Keratinocyte (primary cell): ENCODE results near the gene RNFT1. TPM values are rescaled to one million over a fixed set of nuclear protein-coding genes. Genes with fewer than 3 reads are reported as not detected.
"Not testable (repeated sequence)": the region's sequence is repeated elsewhere in the genome, so short reads cannot be mapped to it uniquely, and the experiment has no call there.

Experiments used
- DNase-seq: peaks from one replicate; pipeline ENCODE4 v3.0.0-alpha.2; 2011; ENCODE audit warnings: low read depth, missing footprints, low spot score
- FAIRE-seq: peaks from 2 replicates; lab custom pipeline; 2011; peaks lifted over from hg19 to GRCh38; lab: Jason Lieb, UNC
- H2AFZ ChIP-seq: 2 replicates; pipeline ENCODE4 v1.6.0; 2012; ENCODE audit warnings: low read length, control low read depth, inconsistent platforms; ENCODE audit not compliant: control insufficient read depth
- H3K27ac ChIP-seq: 2 replicates; pipeline ENCODE4 v1.5.1; 2011; ENCODE audit warnings: low read length; ENCODE audit not compliant: control insufficient read depth, insufficient read depth
- H3K27me3 ChIP-seq: 3 replicates; pipeline ENCODE4 v1.6.0; 2011; ENCODE audit warnings: low read length; ENCODE audit not compliant: control insufficient read depth, insufficient read depth; ENCODE audit errors: extremely low read depth
- H3K36me3 ChIP-seq, 2 experiments: 2 replicates in 1 of 2; 3 replicates in 1 of 2; pipeline ENCODE4 v1.5.1; 2011; ENCODE audit warnings: low read length in 2 of 2, mild to moderate bottlenecking in 1 of 2; ENCODE audit not compliant: control insufficient read depth in 2 of 2, insufficient read depth in 2 of 2; ENCODE audit errors: extremely low read depth in 1 of 2
- H3K4me1 ChIP-seq: 3 replicates; pipeline ENCODE4 v1.5.1; 2011; ENCODE audit warnings: low read length; ENCODE audit not compliant: control insufficient read depth, insufficient read depth; ENCODE audit errors: extremely low read depth
- H3K4me2 ChIP-seq: 3 replicates; pipeline ENCODE4 v1.6.0; 2011; ENCODE audit warnings: low read depth, low read length; ENCODE audit not compliant: control insufficient read depth, insufficient read depth; ENCODE audit errors: extremely low read depth
- H3K4me3 ChIP-seq, 3 experiments: fragments of 200-600 bp in 1 of 3; sonication (generic) in 1 of 3; 2 replicates in 2 of 3; 3 replicates in 1 of 3; pipeline ENCODE4 v1.5.1; 2011 to 2016; ENCODE audit warnings: low read length in 3 of 3, mild to moderate bottlenecking in 3 of 3, control low read depth in 2 of 3, inconsistent platforms in 1 of 3, low read depth in 1 of 3, mixed read lengths in 1 of 3, mixed run types in 1 of 3, moderate library complexity in 1 of 3; ENCODE audit not compliant: control insufficient read depth in 2 of 3, insufficient read depth in 2 of 3; ENCODE audit errors: extremely low read depth in 1 of 3
- H3K79me2 ChIP-seq: 2 replicates; pipeline ENCODE4 v1.6.0; 2012; ENCODE audit warnings: low read length; ENCODE audit not compliant: control insufficient read depth, insufficient read depth
- H3K9ac ChIP-seq: 3 replicates; pipeline ENCODE4 v1.6.0; 2011; ENCODE audit warnings: low read length; ENCODE audit not compliant: control insufficient read depth, insufficient read depth; ENCODE audit errors: extremely low read depth
- H3K9me1 ChIP-seq: 3 replicates; pipeline ENCODE4 v1.6.0; 2011; ENCODE audit warnings: low read length; ENCODE audit not compliant: control insufficient read depth, insufficient read depth; ENCODE audit errors: extremely low read depth
- H3K9me3 ChIP-seq: 2 replicates; pipeline ENCODE4 v1.5.1; 2012; ENCODE audit warnings: low read depth, low read length; ENCODE audit not compliant: control insufficient read depth
- H4K20me1 ChIP-seq: 3 replicates; pipeline ENCODE4 v1.6.0; 2011; ENCODE audit warnings: low read length; ENCODE audit not compliant: control insufficient read depth, insufficient read depth; ENCODE audit errors: extremely low read depth
- EZH2 ChIP-seq: IDR thresholded peaks from one replicate; pipeline ENCODE4 v1.6.1; 2012; ENCODE audit warnings: inconsistent platforms, mild to moderate bottlenecking, low read length, moderate library complexity
- dilution Hi-C: fragments of 300-500 bp; cut with MboI; formaldehyde crosslinking; loops from one replicate; pipeline ENCODE4 v1.7.0; 2020; ENCODE audit warnings: low sequenced_read_pairs; ENCODE audit not compliant: extremely low pct_ligation_motif_present
- polyA plus RNA-seq, 5 experiments: library from polyadenylated mRNA; depleted of rRNA in 3 of 5; stranded (reverse) in 3 of 5; stranded (forward) in 1 of 5; unstranded in 1 of 5; fragments of >200 nt; gene quantifications; 1 replicate in 1 of 5; 2 replicates in 3 of 5; 3 replicates in 1 of 5; pipeline versions ENCODE4 v1.2.1 to v1.2.3, GENCODE V29; 2011 to 2012; ENCODE audit warnings: missing spikeins in 2 of 5, low read depth in 1 of 5, low replicate concordance in 1 of 5
- TF ChIP-seq, protein P1 (sequence below), 3 experiments: IDR thresholded peaks in 1 of 3; conservative IDR thresholded peaks in 1 of 3; optimal IDR thresholded peaks in 1 of 3; 2 replicates in 2 of 3; 3 replicates in 1 of 3; pipeline versions ENCODE3 to v1.5.1; 2011; ENCODE audit warnings: low read length in 3 of 3, mild to moderate bottlenecking in 3 of 3, moderate library complexity in 2 of 3, control low read depth in 1 of 3, inconsistent platforms in 1 of 3; ENCODE audit not compliant: insufficient read depth in 2 of 3; ENCODE audit errors: extremely low read depth in 1 of 3

Gene RNFT1
- polyA plus RNA-seq, 1 donor (not counting 4 experiments of a cell fraction or from before 2014, with no cell fraction given), result 12.0 TPM

DNA sequence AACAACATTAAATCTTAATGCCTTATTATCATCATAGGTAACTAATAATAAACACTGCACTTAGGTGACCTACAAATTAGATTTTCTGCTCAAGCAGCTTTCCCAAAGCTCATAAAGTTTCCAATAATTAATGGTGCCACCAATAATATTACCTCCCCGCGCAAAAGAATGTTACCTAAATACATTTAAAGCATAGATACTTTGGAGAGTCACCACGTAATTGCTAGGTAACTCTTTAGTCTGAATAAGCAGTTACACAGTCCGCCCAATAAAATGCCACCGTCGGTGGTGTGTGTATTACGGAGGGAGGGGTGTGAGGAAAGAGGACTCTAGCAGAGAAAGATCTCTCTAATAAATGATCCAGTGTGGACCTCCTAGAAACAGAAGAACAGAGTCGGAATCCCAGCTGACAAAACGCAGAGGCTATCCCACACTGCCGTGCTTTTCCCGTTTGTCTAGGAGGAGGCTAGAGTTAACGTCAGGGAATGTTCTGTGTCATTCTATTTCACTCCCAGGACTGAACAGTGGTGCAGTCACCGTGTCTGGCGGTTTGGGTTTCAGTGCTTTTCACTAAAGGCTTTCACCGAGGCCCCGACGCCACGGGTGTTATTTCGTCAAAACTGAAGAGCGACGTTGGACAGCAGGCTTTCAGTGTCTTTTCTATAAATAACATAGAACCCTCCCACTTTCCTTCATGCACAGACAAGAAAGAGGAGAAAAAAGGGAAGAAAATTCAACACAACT is 630 bp downstream of the RNFT1 start:
- H4K20me1 ChIP-seq, result no peaks in the 10 kb centered on the region
- H3K4me1 ChIP-seq, result peaks cover 14% of the 10 kb centered on the region
- DNase-seq (no peak), FAIRE-seq (no peak)
- H3K4me3 ChIP-seq, result peak overlapping the region; percentile 84 to 87 (median 85)
- peak overlapping the region; percentile 96 for H3K4me2 ChIP-seq
- no peak for TF ChIP-seq EZH2
- TF ChIP-seq, protein P1, sequence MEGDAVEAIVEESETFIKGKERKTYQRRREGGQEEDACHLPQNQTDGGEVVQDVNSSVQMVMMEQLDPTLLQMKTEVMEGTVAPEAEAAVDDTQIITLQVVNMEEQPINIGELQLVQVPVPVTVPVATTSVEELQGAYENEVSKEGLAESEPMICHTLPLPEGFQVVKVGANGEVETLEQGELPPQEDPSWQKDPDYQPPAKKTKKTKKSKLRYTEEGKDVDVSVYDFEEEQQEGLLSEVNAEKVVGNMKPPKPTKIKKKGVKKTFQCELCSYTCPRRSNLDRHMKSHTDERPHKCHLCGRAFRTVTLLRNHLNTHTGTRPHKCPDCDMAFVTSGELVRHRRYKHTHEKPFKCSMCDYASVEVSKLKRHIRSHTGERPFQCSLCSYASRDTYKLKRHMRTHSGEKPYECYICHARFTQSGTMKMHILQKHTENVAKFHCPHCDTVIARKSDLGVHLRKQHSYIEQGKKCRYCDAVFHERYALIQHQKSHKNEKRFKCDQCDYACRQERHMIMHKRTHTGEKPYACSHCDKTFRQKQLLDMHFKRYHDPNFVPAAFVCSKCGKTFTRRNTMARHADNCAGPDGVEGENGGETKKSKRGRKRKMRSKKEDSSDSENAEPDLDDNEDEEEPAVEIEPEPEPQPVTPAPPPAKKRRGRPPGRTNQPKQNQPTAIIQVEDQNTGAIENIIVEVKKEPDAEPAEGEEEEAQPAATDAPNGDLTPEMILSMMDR (optimal IDR thresholded peaks at IDR 0.05 in 1 of 3, IDR thresholded peaks at IDR 0.05 in 1 of 3, conservative IDR thresholded peaks at IDR 0.05 in 1 of 3; ENCODE audit: extremely low read depth in 1 of 3, insufficient read depth in 2 of 3, low read length in 3 of 3), result no peak
- H3K9me1 ChIP-seq, result peaks cover 3% of the 10 kb centered on the region
- H3K79me2 ChIP-seq, result no peaks in the 10 kb centered on the region
- peak overlapping the region; percentile 92 for H3K9ac ChIP-seq
- dilution Hi-C loops, result no loop called here
- peaks cover 0 to 3% of the 10 kb centered on the region in 2 experiments for H3K36me3 ChIP-seq
- peak overlapping the region; percentile 98 for H2AFZ ChIP-seq
- peak overlapping the region; percentile 85 for H3K27ac ChIP-seq
- H3K9me3 ChIP-seq, result no peaks in the 10 kb centered on the region
- no peaks in the 10 kb centered on the region for H3K27me3 ChIP-seq

DNA sequence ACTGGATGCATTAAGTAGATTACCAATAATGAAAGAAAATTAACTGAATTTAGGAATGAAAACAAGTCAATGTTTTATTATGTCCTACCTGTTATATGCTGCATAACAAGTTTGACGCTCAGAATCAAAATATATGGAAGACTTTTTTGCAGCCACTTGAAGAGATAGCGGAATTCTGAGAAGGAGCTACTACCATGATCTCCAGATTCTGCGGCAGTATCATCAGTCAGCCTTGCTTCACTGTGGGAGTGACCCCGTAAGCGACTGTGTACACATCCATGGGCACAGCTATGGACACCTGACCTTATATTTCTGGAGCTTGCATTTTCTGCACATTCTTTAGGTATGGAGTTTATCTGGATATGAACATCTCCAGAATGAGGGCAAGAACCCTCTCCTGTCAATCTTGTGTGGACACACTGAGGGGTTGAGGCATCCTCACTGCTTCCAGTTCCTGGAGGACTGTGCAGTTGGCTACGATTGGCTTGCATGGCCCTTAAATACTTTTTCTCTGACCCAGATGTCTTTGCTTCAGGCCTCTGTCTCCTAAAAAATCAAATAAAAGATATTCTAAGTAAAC is 1.7 kb downstream of the RNFT1 start:
- dilution Hi-C loops, result no loop called here
- Histone ChIP-seq H3K9ac (no peak overlapping the region), H3K4me1 (peaks cover 14% of the 10 kb centered on the region), H3K27ac (no peak overlapping the region), H3K79me2 (no peaks in the 10 kb centered on the region), H3K36me3 (peaks cover 0 to 3% of the 10 kb centered on the region in 2 experiments), H3K4me3 (no peak overlapping the region), H2AFZ (no peak overlapping the region), H3K4me2 (no peak overlapping the region), H3K9me1 (peaks cover 3% of the 10 kb centered on the region), H4K20me1 (no peaks in the 10 kb centered on the region), H3K9me3 (no peaks in the 10 kb centered on the region), H3K27me3 (no peaks in the 10 kb centered on the region)
- no peak for TF ChIP-seq EZH2
- TF ChIP-seq, protein P1 (optimal IDR thresholded peaks at IDR 0.05 in 1 of 3, IDR thresholded peaks at IDR 0.05 in 1 of 3, conservative IDR thresholded peaks at IDR 0.05 in 1 of 3; ENCODE audit: extremely low read depth in 1 of 3, insufficient read depth in 2 of 3, low read length in 3 of 3), result no peak
- FAIRE-seq (no peak), DNase-seq (no peak)

DNA sequence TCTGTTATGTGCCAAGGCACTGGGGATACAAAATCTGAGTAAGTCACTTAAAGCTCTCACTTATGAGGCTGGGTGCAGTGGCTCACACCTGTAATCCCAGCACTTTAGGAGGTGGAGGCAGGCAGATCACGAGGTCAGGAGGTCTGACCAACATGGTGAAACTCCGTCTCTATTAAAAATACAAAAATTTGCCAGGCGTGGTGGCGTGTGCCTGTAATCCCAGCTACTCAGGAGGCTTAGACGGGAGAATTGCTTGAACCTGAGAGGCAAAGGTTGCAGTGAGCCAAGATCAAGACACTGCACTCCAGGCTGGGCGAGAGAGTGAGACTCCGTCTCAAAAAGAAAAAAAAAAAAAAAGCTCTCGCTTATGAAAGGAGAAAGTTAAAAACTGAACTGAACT is 5.0 kb downstream of the RNFT1 start:
- H2AFZ ChIP-seq, dilution Hi-C loops, H3K4me2 ChIP-seq, H3K27ac ChIP-seq, H3K27me3 ChIP-seq, H3K79me2 ChIP-seq, H3K4me3 ChIP-seq, DNase-seq, H3K9me1 ChIP-seq, FAIRE-seq, H3K4me1 ChIP-seq, H4K20me1 ChIP-seq, H3K9ac ChIP-seq, H3K36me3 ChIP-seq, H3K9me3 ChIP-seq: not testable (repeated sequence)
